Upper lobe of left lung (tissue), 6 donors: Measurements from ENCODE around the gene ZYG11B. TPM values are rescaled to one million over a fixed set of nuclear protein-coding genes. Genes with fewer than 3 reads are reported as not detected.
A peak's percentile ranks its signal among the peaks of the same experiment; 100 is the strongest.
"Not testable (repeated sequence)": the region's sequence is repeated elsewhere in the genome, so short reads cannot be mapped to it uniquely, and the experiment has no call there.

ENCODE experiments used
- ATAC-seq, 2 donors: fragments of 200-7000 bp; cut with Tn5 transposase; one replicate each; pipeline ENCODE4 v1.9.1; 2022; ENCODE audit warnings: mild to moderate bottlenecking in 2 of 2, moderate library complexity in 2 of 2; ENCODE audit not compliant: low FRiP score in 2 of 2
- DNase-seq, 2 donors: peaks; one replicate each; pipeline ENCODE4 v3.0.0-alpha.2; 2019 to 2020
- H3K27ac ChIP-seq, 4 donors: fragments of 200-600 bp; sonication (generic); one replicate each; pipeline ENCODE4 v1.5.1; 2016 to 2019
- H3K27me3 ChIP-seq, 4 donors: fragments of 200-600 bp; sonication (generic); one replicate each; pipeline ENCODE4 v1.5.1; 2017 to 2019
- H3K36me3 ChIP-seq, 4 donors: fragments of 200-600 bp; sonication (generic); one replicate each; pipeline ENCODE4 v1.5.1; 2016 to 2019
- H3K4me1 ChIP-seq, 4 donors: fragments of 200-600 bp; sonication (generic); one replicate each; pipeline ENCODE4 v1.5.1; 2018 to 2019
- H3K4me3 ChIP-seq, 4 donors: fragments of 200-600 bp; sonication (generic); one replicate each; pipeline ENCODE4 v1.5.1; 2017 to 2019; ENCODE audit warnings: mild to moderate bottlenecking in 2 of 4, moderate library complexity in 1 of 4
- H3K9me3 ChIP-seq, 4 donors: fragments of 200-600 bp; sonication (generic); one replicate each; pipeline ENCODE4 v1.5.1; 2018 to 2019
- CTCF ChIP-seq, 6 experiments: fragments of 450-650 bp in 4 of 6; fragments of 200-600 bp in 2 of 6; sonication (generic) in 2 of 6; IDR thresholded peaks; one replicate each; pipeline ENCODE4 v1.5.1; 2016 to 2019; ENCODE audit warnings: antibody characterized with exemption in 6 of 6
- EP300 ChIP-seq, 4 donors: sonication (generic); formaldehyde crosslinking; IDR thresholded peaks; one replicate each; pipeline ENCODE4 v1.5.1; 2017; ENCODE audit warnings: antibody characterized with exemption in 4 of 4, control low read depth in 2 of 4
- POLR2A ChIP-seq, 4 donors: fragments of 450-650 bp; IDR thresholded peaks; one replicate each; pipeline ENCODE4 v1.5.1; 2016 to 2017; ENCODE audit warnings: antibody characterized with exemption in 4 of 4, mild to moderate bottlenecking in 2 of 4
- POLR2AphosphoS5 ChIP-seq, 2 donors: sonication (generic); formaldehyde crosslinking; IDR thresholded peaks; one replicate each; pipeline ENCODE4 v1.5.1; 2017; ENCODE audit warnings: antibody characterized with exemption in 2 of 2
- WGBS, 2 donors: methylation state at CpG; one replicate each; pipeline ENCODE4 v1.1.5; 2017 to 2018; 5-methylcytosine and 5-hydroxymethylcytosine counted together
- total RNA-seq, 6 donors: library from RNA; depleted of rRNA in 4 of 6; stranded (reverse); fragments of >200 nt in 4 of 6; gene quantifications; one replicate each; pipeline versions ENCODE4 v1.1.0 to v1.2.1, GENCODE V29; 2016 to 2021
- donor health status: DM: no; HTN: no; CAD: no; lungs with moderate emphysema.
- donor health status: DM: no; HTN: yes; CAD: no; lungs with severe emphysema.

ZYG11B gene
- total RNA-seq, 6 donors from 2014 or later, result 23.0 to 37.2 (median 25.7) TPM

GRCh38 chr1:52733368-52733767, 7.1 kb downstream of the ZYG11B start:
- Histone ChIP-seq H3K9me3 (no peaks in the 10 kb centered on the region), H3K36me3 (peaks cover 0 to 8% (median 0%) of the 10 kb centered on the region in 4 donors), H3K27me3 (no peaks in the 10 kb centered on the region), H3K27ac (no peak overlapping the region), H3K4me1 (peaks cover under 1 to 22% (median 13%) of the 10 kb centered on the region in 4 donors), H3K4me3 (no peak overlapping the region)
- TF ChIP-seq EP300 (IDR thresholded peaks at IDR 0.05), result no peak
- TF ChIP-seq POLR2A (IDR thresholded peaks at IDR 0.05), result no peak
- TF ChIP-seq CTCF (IDR thresholded peaks at IDR 0.05), result no peak
- TF ChIP-seq POLR2AphosphoS5 (IDR thresholded peaks at IDR 0.05), result no peak
- no peak for DNase-seq
- 90 to 95% methylated on average over 3 of the region's 3 CpGs for WGBS, 2 donors
- no peak for ATAC-seq

GRCh38 chr1:52735371-52735770, 9.1 kb downstream of the ZYG11B start:
- H3K4me3 ChIP-seq, H3K27ac ChIP-seq, H3K27me3 ChIP-seq, ATAC-seq, H3K9me3 ChIP-seq, H3K36me3 ChIP-seq: not testable (repeated sequence)
- peaks cover 0 to 31% (median 18%) of the 10 kb centered on the region in 4 donors for H3K4me1 ChIP-seq
- WGBS, 2 donors, result 90 to 92% methylated on average over 9 of the region's 9 CpGs
- peak in 1 of 2 donors; percentile 24 for DNase-seq

GRCh38 chr1:52738148-52738547, 11.9 kb downstream of the ZYG11B start:
- ATAC-seq, result no peak
- Histone ChIP-seq H3K27ac (no peak overlapping the region), H3K4me3 (no peak overlapping the region), H3K4me1 (peaks cover 0 to 35% (median 21%) of the 10 kb centered on the region in 4 donors), H3K36me3 (no peaks in the 10 kb centered on the region), H3K9me3 (no peaks in the 10 kb centered on the region), H3K27me3 (no peaks in the 10 kb centered on the region)
- 65 to 76% methylated on average over 5 of the region's 5 CpGs for WGBS, 2 donors
- no peak for TF ChIP-seq CTCF (IDR thresholded peaks at IDR 0.05)
- TF ChIP-seq EP300 (IDR thresholded peaks at IDR 0.05), result no peak
- no peak for TF ChIP-seq POLR2AphosphoS5 (IDR thresholded peaks at IDR 0.05)
- TF ChIP-seq POLR2A (IDR thresholded peaks at IDR 0.05), result no peak
- DNase-seq, result peak in 1 of 2 donors; percentile 49

GRCh38 chr1:52738893-52739292, 12.6 kb downstream of the ZYG11B start:
- no peak overlapping the region for H3K27ac ChIP-seq
- H3K36me3 ChIP-seq, result no peaks in the 10 kb centered on the region
- no peaks in the 10 kb centered on the region for H3K9me3 ChIP-seq
- ATAC-seq, result no peak
- no peaks in the 10 kb centered on the region for H3K27me3 ChIP-seq
- TF ChIP-seq POLR2AphosphoS5 (IDR thresholded peaks at IDR 0.05), result no peak
- no peak for TF ChIP-seq POLR2A (IDR thresholded peaks at IDR 0.05)
- WGBS, 2 donors, result 70 to 83% methylated on average over 9 to 10 of the region's 10 CpGs
- no peak overlapping the region for H3K4me3 ChIP-seq
- peaks cover 0 to 35% (median 19%) of the 10 kb centered on the region in 4 donors for H3K4me1 ChIP-seq
- DNase-seq, result no peak

- Histone ChIP-seq H3K27ac (no peak overlapping the region), H3K4me3 (no peak overlapping the region), H3K4me1 (peaks cover 0 to 34% (median 20%) of the 10 kb centered on the region in 4 donors), H3K27me3 (no peaks in the 10 kb centered on the region), H3K36me3 (no peaks in the 10 kb centered on the region), H3K9me3 (no peaks in the 10 kb centered on the region)
- ATAC-seq, result no peak
- 85 to 87% methylated on average over 4 of the region's 4 CpGs for WGBS, 2 donors
- no peak for TF ChIP-seq POLR2A (IDR thresholded peaks at IDR 0.05)
- no peak for TF ChIP-seq EP300 (IDR thresholded peaks at IDR 0.05)
- TF ChIP-seq POLR2AphosphoS5 (IDR thresholded peaks at IDR 0.05), result no peak
- no peak for TF ChIP-seq CTCF (IDR thresholded peaks at IDR 0.05)
- DNase-seq, result no peak
Measured at GRCh38 chr1:52739699-52740467, 13.6 kb downstream of the ZYG11B start.

GRCh38 chr1:52741259-52741658, 15.0 kb downstream of the ZYG11B start:
- Histone ChIP-seq H3K27me3 (no peaks in the 10 kb centered on the region), H3K36me3 (no peaks in the 10 kb centered on the region), H3K9me3 (no peaks in the 10 kb centered on the region), H3K27ac (no peak overlapping the region), H3K4me3 (no peak overlapping the region), H3K4me1 (peaks cover 0 to 39% (median 22%) of the 10 kb centered on the region in 4 donors)
- no peak for ATAC-seq
- WGBS, 2 donors, result 70 to 87% methylated on average over 3 of the region's 3 CpGs
- TF ChIP-seq EP300 (IDR thresholded peaks at IDR 0.05) (no peak), POLR2A (IDR thresholded peaks at IDR 0.05) (no peak), POLR2AphosphoS5 (IDR thresholded peaks at IDR 0.05) (no peak), CTCF (IDR thresholded peaks at IDR 0.05) (no peak)
- DNase-seq, result no peak
